ENCODE data around the gene BMAL1.

The BMAL1 gene

DNA sequence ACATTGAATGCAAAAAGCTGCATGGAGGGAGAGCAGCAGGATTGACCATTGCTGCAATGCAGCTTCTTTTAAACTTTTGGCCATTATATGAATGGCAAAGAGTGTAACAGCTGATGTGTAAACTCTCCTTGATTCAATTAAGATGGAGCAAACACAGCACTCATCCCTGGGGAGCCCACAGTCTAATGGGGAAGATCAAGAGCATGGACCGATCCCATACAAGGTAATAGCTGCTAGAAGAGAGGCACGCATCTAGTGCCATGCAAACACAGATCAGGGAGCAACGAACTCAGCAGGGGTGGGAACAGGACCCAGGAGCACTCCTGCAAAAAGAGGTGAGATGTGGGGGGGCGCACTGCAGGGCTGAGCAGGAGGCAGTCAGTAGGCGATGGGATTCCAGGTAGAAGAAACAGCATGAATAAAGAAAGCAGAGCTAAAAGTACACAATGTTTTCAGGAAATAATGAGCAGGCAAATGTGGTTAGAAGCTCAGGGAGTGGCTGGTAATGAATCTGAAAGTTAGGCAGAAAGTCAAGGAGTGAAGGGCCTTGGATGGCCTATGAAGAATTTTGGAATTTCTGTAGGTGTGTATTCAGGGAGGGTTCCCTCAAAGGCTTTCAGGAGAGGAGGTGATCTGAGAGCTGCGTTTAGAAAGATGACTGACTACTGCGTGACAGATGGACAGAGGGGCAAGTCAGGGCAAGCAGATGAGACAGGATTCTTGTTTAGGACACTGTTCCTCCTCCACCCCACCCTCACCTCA is 17.2 kb upstream of the BMAL1 start:
- in situ Hi-C loops (cut with MboI; ENCODE audit: low pct_unique_long_range_greater_than_20kb, low sequenced_read_pairs, unreplicated experiment), result no loop called here
- DNase-seq (ENCODE audit: low spot score), result no peak
- TF ChIP-seq, protein P1, sequence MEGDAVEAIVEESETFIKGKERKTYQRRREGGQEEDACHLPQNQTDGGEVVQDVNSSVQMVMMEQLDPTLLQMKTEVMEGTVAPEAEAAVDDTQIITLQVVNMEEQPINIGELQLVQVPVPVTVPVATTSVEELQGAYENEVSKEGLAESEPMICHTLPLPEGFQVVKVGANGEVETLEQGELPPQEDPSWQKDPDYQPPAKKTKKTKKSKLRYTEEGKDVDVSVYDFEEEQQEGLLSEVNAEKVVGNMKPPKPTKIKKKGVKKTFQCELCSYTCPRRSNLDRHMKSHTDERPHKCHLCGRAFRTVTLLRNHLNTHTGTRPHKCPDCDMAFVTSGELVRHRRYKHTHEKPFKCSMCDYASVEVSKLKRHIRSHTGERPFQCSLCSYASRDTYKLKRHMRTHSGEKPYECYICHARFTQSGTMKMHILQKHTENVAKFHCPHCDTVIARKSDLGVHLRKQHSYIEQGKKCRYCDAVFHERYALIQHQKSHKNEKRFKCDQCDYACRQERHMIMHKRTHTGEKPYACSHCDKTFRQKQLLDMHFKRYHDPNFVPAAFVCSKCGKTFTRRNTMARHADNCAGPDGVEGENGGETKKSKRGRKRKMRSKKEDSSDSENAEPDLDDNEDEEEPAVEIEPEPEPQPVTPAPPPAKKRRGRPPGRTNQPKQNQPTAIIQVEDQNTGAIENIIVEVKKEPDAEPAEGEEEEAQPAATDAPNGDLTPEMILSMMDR (IDR thresholded peaks at IDR 0.05; ENCODE audit: extremely low read depth, insufficient read depth, missing control alignments), result no peak

DNA sequence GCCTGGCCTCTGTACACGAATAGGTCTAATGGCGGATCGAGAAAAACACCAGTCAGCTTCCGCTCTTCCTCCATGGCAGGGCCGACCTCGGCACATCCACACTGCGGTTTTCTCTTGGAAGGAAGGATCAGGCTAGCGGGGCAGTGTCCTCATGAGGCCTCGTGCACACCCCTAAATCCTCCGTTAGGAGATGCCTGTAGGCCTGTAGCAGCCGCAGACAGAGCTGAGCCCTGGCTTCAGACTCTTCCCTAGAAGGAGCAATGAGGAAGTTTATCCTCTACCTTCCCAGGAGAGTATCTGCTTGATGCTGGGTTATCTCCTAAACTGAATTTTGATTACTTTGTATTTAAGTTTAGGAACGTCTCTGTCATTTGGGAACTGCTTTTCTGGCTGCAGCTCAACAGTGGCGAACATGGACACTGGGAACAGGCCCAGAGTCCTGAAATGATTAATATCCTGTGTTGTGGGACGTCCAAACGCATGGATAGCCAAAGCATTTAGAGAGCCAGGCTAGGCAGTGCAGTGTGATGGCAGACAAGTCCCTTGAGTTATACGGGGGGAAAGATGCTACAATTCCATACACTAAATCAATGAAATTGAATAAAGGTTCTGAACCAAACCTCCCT is 16.5 kb upstream of the BMAL1 start:
- in situ Hi-C loops (cut with MboI; ENCODE audit: low pct_unique_long_range_greater_than_20kb, low sequenced_read_pairs, unreplicated experiment), result no loop called here
- DNase-seq (ENCODE audit: low spot score), result no peak
- TF ChIP-seq, protein P1 (IDR thresholded peaks at IDR 0.05; ENCODE audit: extremely low read depth, insufficient read depth, missing control alignments), result no peak

DNA sequence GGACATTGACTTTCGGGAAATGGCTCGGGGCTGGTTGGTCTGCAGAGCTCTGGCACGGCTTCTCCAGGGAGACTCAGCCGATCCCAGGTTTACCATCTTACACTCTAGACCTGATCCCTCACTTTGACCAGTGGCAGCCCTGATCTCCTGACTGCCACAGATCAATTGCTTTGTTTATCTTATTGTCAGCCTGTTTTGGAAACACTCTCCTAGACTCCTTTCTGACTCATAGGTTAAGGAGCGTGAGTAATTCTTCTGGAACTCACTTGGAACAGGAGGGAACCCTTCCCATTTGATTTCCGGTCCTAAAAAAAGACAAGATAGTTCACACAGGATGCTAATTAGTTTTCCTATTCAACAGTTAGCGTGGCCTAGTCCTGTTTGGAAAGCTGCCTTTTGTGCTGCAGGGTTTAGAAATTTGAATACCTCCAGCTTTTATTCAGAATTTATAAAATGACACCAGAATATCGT is 16.0 kb upstream of the BMAL1 start:
- DNase-seq (ENCODE audit: low spot score), result no peak
- TF ChIP-seq, protein P1 (IDR thresholded peaks at IDR 0.05; ENCODE audit: extremely low read depth, insufficient read depth, missing control alignments), result no peak
- in situ Hi-C loops (cut with MboI; ENCODE audit: low pct_unique_long_range_greater_than_20kb, low sequenced_read_pairs, unreplicated experiment), result no loop called here

DNA sequence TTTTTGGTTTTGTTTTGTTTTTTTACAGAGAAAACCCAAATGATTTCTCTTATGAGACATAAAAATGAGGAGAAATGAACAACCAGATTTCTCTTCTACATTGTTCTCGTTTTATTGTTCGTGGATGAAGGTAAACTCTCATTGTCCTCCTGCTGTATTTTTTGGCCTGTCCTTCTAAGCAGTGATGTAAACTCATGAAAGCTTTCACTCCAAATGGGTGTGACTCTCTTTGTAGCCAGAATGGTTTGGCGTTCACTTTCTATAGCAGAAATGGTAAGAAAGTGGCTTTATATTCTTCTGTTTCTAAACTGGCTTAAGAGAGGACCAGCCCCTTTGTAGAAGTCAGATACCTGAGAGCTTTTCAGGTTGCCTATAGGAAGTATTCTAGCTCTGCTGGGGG is 15.5 kb upstream of the BMAL1 start:
- DNase-seq (ENCODE audit: low spot score), result no peak
- TF ChIP-seq, protein P1 (IDR thresholded peaks at IDR 0.05; ENCODE audit: extremely low read depth, insufficient read depth, missing control alignments), result no peak
- in situ Hi-C loops (cut with MboI; ENCODE audit: low pct_unique_long_range_greater_than_20kb, low sequenced_read_pairs, unreplicated experiment), result no loop called here

DNA sequence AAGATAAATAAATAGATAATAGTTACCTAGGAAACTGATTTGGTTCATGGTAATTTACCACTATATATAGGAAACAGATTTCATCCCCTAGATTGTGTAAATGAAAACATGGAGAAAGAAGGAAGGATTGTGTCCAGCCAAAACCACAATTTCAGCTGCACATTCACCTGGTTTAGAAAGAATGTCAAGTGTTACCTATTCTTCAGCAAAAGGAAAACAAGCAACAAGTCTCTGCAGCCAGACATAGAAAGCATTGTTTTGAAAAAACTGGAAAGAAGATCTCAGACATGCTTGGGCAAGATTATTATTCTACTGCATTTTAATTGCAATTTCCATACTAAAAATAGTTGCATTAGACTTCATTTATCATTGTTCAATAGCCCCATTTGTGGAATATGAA is 8.8 kb upstream of the BMAL1 start:
- no peak for DNase-seq (ENCODE audit: low spot score)
- TF ChIP-seq, protein P1 (IDR thresholded peaks at IDR 0.05; ENCODE audit: extremely low read depth, insufficient read depth, missing control alignments), result no peak
- in situ Hi-C loops (cut with MboI; ENCODE audit: low pct_unique_long_range_greater_than_20kb, low sequenced_read_pairs, unreplicated experiment), result no loop called here

DNA sequence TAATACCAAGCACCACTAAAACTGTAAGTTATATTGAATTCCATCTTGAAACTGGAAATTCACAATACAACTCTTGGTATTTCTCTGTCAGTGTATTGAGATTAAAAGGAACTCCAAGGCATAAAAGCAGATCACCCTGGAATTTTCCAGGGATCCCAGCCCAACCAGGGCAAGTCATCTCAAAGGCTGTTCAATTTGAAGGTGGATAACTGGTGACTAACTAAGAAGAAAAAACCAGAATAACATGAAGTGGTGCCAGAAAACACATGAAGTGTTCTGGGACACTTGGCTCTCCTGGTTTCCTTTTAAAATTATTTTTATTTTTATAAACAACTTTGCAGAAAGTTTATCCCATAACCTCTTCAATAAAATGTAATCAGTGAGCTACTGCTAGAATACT is 7.8 kb upstream of the BMAL1 start:
- TF ChIP-seq, protein P1 (IDR thresholded peaks at IDR 0.05; ENCODE audit: extremely low read depth, insufficient read depth, missing control alignments), result no peak
- in situ Hi-C loops (cut with MboI; ENCODE audit: low pct_unique_long_range_greater_than_20kb, low sequenced_read_pairs, unreplicated experiment), result no loop called here
- no peak for DNase-seq (ENCODE audit: low spot score)
